Activated CD8-positive, alpha-beta memory T cell treated with anti-CD3 and anti-CD28 coated beads, Interleukin-2, amount 50 U/mL, for 48 hours (primary cell): ENCODE measurements around the gene FGD3.

Experiments
- DNase-seq: peaks from one replicate; pipeline ENCODE4 v3.0.0-alpha.2; 2020

FGD3 gene

GRCh38 chr9:92954886-92955285 lies 7.6 kb downstream of the FGD3 start:
- peak; percentile 52 for DNase-seq

GRCh38 chr9:92960561-92961290 lies 13.4 kb downstream of the FGD3 start:
- peak; percentile 47 for DNase-seq

- peak; percentile 66 for DNase-seq
Observed at GRCh38 chr9:92961627-92962302, 14.4 kb downstream of the FGD3 start.

DNA sequence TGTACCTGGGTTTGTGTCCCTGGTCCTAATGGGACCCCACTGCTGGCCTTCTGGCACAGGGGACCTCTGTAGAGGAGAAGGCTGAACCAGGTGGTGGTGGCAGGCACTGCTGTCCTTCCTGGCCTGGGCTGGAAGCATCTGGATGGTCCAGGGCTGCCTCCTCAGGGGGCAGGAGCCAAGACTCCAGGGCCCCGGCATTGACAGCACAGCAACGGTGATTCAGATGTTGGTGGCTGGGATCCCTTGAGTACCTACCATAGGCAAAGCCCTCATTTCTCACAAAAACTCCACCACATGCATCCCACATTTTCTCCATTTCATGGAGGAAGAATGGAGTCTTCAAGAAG lies 15.0 kb downstream of the FGD3 start:
- DNase-seq = peak; percentile 50

- peak; percentile 46 for DNase-seq
Observed at GRCh38 chr9:92962846-92963245, 15.5 kb downstream of the FGD3 start.

DNA sequence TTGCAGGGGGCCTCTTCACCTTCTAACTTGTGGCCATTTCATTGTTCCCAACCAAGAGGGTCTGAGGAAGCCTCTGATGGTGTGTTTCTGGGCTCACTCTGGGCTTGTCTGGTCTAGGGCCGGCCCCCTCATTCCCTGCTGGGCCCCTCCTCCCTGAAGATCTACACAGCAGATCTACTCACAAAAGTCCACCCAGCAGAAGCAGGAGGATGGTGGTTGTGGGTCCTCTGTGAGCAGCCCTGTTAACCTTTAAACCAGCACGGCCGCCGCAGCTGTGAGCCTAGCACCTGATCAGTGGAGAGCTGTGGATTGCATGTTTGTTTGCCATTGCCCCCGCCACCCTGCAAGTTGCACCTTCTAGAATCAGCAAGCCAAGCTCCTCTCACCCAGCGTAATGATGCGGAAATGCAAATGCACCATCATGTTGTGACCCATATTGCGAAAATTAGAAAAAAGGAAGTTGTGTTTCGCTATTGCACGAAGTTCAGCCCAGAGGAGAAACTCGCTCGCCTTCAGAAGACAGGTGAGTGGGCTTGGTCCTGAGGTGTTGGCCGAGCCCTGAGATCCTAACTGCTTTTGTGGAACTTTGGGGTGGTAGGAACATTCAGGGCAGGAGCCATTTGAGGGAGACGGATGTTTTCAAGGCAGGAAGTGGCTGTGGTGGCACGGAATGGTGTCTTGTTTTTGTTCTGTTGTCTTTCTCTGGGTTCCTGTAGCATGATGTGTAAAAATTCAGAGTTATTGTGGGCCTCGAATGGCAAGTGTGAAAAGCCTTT lies 16.7 kb downstream of the FGD3 start:
- peak; percentile 80 for DNase-seq

DNA sequence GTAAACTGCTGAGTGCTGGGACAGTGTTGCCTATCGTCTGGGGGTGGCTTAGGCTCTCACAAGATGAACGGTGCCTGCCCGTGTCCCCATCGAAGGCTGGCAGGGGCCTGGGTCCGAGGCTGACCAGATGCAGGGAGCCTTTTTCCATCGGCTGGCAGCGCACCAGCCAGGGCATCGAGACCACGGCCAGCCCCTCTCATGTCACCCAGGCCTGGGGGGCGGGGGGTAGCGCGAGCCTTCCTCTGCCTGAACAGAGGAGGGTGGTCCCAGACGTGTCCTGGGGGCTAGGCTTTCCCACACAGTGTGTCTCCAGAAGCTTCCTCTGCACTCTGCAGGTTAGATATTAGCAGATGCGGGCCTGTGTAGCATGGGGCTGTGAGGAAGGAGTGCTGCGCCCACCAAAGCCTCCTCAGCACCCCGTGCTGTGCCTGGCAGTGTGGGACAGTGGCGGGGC lies 17.3 kb downstream of the FGD3 start:
- peak; percentile 71 for DNase-seq

GRCh38 chr9:92965061-92965758 lies 17.9 kb downstream of the FGD3 start:
- DNase-seq = no peak

- peak; percentile 60 for DNase-seq
Observed at GRCh38 chr9:92965759-92966517, 18.6 kb downstream of the FGD3 start.

GRCh38 chr9:92966518-92966800 lies 19.1 kb downstream of the FGD3 start:
- peak; percentile 52 for DNase-seq

- peak; percentile 61 for DNase-seq
Observed at GRCh38 chr9:92968081-92968480, 20.8 kb downstream of the FGD3 start.

DNA sequence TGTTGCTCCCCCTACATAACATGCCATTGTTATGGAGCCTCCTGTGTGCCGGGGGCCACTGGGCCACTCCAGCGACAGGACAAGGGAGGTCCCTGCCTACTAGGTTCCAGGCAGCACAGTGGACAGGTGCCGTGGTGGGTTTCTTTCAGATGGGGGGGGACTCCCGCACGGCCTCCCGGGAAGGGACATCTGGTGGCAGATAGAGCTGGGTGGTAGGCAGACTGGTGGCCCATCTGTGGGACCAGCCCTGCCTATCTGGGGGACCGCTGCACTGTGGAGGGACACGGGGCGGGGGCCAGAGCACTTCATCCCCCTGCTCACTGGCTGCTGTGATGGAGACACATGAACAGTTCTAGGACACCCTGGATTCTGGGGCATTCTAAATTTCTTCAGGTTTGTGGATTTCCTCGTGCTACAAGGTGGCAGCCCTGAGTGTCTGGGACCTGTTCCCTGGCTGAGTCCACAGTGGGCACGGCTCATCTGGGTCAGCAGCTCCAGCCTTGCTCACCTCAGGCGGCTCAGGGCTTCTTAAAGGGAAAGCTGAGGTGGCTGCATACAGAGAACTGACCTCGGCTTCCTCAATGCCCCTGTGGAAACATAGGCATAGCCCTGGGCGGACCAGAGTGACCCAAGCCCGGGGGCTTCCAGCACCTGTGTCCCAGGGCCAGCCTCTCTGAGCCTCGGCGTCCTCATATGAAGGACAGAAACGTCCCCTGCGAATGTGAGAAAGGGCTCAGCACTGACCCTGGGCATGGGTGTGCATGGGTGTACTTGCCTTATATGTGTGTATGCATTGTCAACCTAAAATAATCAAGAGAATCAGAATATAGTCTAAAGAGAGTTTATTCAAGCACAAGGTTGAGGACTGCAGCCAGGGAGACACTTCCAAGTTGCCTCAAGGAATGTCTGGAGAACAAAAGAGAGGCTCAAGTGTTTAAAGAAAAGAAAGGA lies 22.5 kb downstream of the FGD3 start:
- DNase-seq = peak; percentile 54

- DNase-seq = peak; percentile 48
Observed at GRCh38 chr9:92970467-92970923, 23.2 kb downstream of the FGD3 start.

GRCh38 chr9:92971121-92971520 lies 23.8 kb downstream of the FGD3 start:
- peak; percentile 50 for DNase-seq

DNA sequence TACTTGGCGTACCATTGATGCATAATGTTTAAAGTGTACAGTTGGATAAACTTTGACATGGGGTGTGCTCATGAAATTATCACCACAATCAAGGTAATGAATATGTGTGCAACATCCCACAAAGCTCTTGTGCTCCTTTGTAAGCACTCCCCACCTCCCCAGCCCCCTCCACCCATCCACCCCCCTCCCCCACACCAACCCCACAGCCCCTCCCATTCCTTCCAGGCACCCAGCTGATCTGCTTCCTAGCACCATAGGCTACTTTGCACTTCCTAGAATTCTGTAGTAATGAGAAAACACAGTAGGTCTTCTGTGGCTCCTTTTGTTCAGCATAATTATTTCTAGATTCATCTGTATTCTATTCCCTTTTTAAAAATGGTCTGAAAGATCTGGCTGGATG lies 24.5 kb downstream of the FGD3 start:
- no peak for DNase-seq

- DNase-seq = no peak
Observed at GRCh38 chr9:92973700-92974099, 26.4 kb downstream of the FGD3 start.

- DNase-seq = no peak
Observed at GRCh38 chr9:92974161-92974661, 26.9 kb downstream of the FGD3 start.

DNA sequence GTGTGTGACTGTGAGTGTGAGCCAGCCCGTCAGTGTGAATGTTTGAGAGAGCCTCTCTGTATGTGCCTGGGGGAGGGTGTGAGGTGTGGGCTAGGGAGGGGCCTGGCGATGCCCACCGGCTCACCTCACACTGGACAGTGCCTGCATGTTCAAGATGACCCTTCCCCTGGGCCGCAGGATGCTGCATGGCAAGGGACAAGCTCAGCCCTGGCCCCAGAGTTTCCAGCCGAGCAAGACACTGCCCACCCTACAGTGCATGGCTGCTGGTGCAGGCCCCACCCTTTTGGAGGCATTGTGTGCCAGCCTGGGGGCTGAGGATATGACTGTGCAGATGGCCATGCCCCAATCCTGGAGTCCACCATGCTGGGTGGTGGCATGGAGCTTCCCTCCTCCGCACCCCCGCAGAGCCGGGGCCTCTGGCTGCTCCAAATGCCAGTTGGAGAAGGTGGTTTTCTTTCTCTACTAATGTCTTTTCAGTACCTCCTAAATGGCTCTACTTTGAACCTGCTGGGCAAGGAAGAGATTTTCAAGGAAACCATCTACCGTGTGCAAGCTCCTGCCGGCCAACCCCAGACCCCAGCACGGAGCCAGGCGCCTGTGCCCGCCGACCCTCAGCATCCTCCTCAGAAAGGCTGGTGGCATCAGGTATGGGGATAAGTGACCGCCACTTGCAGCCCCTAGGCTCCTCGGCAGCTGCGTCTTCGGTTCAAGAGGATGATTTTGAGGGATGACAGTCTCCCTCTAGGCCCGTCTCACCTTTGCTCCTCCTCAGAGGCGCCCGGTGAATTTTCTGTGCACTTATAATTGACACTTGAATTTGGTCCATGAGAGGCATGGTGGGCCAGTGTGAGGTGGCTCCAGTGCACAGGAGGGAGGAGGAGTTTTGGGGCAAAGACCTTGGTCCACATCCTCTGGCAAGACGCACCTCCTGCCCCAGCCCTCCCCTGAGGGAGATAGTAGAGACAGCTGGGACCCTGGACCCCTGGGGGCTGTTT lies 27.7 kb downstream of the FGD3 start:
- no peak for DNase-seq

GRCh38 chr9:92976431-92976830 lies 29.1 kb downstream of the FGD3 start:
- no peak for DNase-seq

GRCh38 chr9:92977279-92977678 lies 30.0 kb downstream of the FGD3 start:
- DNase-seq = no peak
